ENCODE results near the gene KRT79. TPM values are rescaled to one million over a fixed set of nuclear protein-coding genes. Genes with fewer than 3 reads are reported as not detected.
A peak's percentile ranks its signal among the peaks of the same experiment; 100 is the strongest.

Gene KRT79
- polyA plus RNA-seq, 3 donors from 2014 or later = not detected

DNA sequence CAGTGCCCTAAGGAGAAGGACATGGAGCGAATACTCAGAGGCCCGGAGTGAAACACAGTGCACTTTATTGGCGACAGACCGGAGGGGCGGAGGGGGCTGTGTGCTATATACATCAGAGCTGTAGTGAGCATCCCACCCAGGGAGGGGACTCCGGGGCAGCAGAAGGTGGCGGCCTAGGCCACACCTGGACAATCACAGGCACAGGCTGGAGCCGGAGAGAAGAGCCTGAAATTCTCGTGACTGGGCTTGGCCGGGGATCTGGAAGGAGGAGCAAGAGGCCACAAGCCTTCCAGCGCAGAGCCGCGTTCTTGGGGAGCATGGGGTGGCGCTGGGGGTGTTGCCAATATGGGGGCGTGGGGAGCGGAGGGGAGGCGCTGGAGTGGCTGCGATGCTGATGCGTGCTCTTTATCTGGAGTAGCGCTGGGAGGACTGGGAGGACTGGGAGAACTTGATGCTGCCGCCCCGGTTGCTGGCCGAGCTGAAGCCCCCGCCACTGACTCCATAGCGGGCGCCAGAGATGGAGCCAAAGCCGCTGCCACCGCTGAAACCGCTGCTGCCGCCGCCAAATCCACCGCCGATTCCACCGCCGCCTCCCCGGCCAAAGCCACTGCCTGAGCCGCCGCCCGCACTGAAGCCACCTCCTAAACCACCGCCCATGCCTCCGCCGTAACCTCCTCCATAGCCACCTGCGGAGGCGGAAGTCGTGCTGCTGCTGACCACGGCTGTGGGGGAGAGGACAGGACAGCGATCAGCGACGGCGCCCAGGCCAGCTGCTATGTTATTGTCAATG lies 44.3 kb downstream of the KRT79 start:
- Mint-ChIP-seq H3K9me3 (no peaks in the 10 kb centered on the region), H3K27me3 (ENCODE audit: low read depth in 3 of 3) (peaks cover 10 to 19% (median 16%) of the 10 kb centered on the region in 3 donors), H3K27ac (no peak overlapping the region), H3K36me3 (peaks cover 0 to 6% (median 0%) of the 10 kb centered on the region in 3 donors), H3K4me1 (peaks cover 14 to 17% of the 10 kb centered on the region in 2 donors), H3K4me3 (peak overlapping the region in 1 of 5 donors; percentile 28)
- DNase-seq = no peak

DNA sequence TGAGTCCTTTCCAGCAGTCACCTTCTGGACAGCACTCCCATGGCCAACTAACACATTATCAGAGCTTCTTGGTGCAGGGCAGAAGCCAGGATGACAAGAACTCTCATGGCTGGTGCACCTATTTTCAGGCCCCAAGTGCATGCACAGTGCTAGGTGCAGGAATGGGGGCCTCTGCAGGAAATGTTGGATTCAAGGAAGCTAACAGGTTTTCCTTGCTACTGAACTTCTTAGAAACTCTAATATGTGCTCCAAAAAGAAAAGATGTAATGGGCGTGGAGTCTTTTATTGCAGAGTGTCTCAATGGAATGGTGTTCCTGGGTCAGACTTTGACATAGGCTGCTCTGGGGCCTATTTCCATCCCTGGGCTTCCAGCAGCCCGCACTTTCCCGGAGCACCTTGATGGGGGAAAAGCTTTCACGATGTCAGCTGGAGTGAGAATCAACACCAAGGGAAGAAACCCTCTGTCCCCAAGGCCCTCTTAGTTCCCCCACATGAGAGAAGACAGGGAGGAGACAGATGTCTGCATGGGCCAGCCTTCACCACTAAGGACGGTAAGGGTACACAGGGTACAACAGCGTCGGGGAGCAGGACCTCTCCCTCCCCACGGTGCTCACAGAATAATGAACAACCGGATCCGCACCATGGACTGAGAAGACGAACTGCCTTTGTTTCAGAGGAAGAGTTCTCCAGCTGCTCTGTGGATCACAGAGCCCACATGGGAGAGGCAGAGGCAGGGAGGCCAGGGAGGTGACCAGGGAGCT lies 45.1 kb downstream of the KRT79 start:
- Mint-ChIP-seq H3K27me3 (ENCODE audit: low read depth in 3 of 3) (peaks cover 13 to 19% (median 16%) of the 10 kb centered on the region in 3 donors), H3K9me3 (no peaks in the 10 kb centered on the region), H3K36me3 (peaks cover 0 to 1% (median 0%) of the 10 kb centered on the region in 3 donors), H3K4me1 (peaks cover 14 to 17% of the 10 kb centered on the region in 2 donors), H3K27ac (no peak overlapping the region), H3K4me3 (peak overlapping the region in 1 of 5 donors; percentile 28)
- no peak for DNase-seq

DNA sequence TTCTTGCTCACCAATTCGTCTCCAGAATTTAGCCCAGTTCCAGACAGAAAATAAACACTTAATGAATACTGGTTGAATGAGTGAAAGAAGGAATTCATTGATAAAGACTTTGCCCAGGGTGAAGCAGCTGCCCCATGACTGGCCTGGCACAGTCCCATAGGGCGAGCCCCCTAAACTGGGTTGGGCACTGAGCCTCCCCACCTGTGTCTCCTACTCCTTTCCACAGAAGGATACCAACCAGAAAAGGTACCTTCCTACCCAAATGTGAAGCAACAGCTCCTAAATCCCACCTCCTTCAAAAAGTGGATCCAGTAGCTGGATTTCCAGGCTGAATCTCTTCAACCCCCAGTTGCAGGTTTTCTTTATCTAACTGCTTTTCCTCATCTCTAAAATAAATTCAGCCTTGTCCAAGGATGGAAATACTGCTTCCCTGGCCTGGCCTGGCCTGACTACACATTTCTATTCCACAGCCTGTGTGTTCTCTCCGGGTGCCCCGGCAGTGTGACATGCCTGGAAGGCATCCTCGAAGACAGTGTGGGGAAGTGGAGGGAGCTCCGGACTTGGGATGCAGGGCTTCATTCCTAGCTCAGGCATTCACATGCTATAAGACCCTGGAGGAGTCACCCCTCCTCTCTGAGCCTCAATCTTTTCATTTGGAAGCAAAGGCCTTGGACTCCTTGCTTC lies 45.8 kb downstream of the KRT79 start:
- H3K4me3 Mint-ChIP-seq = no peak overlapping the region
- no peak overlapping the region for H3K27ac Mint-ChIP-seq
- no peak for DNase-seq
- no peaks in the 10 kb centered on the region for H3K9me3 Mint-ChIP-seq
- peaks cover 14 to 17% of the 10 kb centered on the region in 2 donors for H3K4me1 Mint-ChIP-seq
- peaks cover 14 to 19% (median 16%) of the 10 kb centered on the region in 3 donors for H3K27me3 Mint-ChIP-seq (ENCODE audit: low read depth in 3 of 3)
- H3K36me3 Mint-ChIP-seq = no peaks in the 10 kb centered on the region

DNA sequence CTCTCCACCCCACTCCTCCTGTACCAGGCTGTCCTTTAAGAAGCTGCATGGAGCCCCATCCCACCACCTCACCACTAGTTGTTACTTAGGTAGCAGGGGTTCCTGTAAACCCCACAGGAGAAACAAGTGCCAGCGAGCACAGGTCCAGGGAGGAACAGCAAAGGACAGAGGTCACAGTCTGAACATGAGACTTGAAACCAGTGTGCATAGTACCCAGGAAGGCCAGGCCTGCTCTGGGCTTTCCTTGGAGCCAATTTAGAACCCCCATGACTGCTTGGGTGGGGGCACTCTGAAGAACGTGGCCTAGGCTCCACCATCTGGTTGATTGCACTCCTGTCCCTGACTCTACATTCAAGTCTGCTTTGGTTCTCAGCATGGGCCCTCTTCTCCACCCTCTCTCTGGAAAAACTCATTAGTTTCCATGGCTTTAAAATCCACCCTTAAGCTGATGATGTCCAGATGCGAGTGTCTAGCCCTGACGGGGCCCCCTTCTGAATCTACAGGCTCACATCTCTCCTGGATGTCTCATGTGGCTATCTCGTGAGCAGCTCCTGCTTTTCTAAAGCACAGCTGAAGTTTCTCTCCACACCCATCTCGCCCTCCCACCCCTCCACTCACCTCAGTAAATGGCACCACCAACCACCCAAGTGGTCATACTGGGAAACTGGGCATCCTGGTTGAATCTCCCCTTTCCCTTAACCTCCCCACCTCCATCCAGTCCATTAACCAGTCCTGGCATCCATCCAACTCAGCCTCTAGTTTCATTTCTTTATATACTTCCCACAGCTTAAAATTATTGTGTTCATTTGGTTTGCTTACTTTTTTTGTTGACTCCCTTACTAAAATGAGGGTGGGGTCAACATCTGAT lies 46.6 kb downstream of the KRT79 start:
- DNase-seq = no peak
- peaks cover 14 to 19% (median 14%) of the 10 kb centered on the region in 3 donors for H3K27me3 Mint-ChIP-seq (ENCODE audit: low read depth in 3 of 3)
- H3K9me3 Mint-ChIP-seq = no peaks in the 10 kb centered on the region
- peaks cover 14 to 17% of the 10 kb centered on the region in 2 donors for H3K4me1 Mint-ChIP-seq
- H3K4me3 Mint-ChIP-seq = no peak overlapping the region
- no peaks in the 10 kb centered on the region for H3K36me3 Mint-ChIP-seq
- no peak overlapping the region for H3K27ac Mint-ChIP-seq

DNA sequence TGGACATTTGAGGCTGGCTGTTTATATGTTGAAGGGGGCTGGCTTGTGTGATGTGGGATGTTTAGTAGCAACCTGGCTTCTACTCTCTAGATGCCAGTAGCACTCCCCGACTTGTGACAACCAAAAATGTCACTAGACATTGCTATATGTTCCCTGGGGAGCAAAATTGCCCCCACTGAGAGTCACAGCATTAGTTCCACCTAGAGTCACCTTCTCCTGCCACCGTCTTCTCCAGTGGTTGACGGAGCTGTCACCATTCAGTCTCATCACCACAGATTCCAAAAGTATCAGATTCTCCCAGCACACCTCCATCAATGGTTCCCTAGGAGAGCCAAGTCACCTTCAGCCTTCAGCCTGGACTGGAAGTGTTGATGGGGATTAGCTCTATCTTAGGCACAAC lies 49.2 kb downstream of the KRT79 start:
- H3K9me3 Mint-ChIP-seq = no peaks in the 10 kb centered on the region

DNA sequence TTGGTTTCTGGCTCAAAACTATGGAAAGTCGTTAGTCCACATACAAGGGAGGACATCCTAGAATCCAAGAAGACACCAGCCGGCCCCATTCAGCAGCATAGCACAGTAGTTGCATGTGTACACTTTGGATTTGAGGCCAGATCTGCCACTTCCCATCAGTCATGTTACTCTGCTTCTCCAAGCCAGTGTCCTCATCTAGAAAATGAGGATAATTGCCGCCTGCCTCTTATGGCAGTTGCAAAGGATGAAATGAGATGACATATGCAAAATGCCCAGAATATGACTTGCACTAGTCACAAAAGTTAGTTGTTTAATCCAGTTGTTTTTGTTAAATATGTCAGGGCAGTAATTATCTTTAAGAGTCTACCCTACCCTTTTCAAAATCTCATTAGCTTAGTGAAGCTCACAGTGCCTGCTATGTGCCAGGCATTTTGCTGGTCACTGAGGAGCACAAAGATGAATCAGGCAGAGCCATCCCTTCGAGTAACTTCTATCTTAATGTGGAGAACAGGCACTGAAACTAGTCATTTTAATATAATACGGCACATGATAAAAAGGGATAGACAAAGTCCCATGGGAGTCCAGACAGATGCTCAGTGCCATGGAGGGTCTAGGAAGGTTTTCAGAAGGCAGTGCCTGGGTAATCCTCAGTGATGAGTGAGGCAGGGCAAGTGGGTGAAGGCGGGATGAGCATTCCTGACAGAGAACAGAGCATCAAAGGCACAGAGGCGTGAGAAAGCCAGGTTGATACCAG lies 50.4 kb downstream of the KRT79 start:
- Mint-ChIP-seq H3K27ac (no peak overlapping the region), H3K36me3 (no peaks in the 10 kb centered on the region), H3K4me1 (no peaks in the 10 kb centered on the region), H3K9me3 (no peaks in the 10 kb centered on the region), H3K27me3 (ENCODE audit: low read depth in 3 of 3) (peaks cover 5 to 14% (median 9%) of the 10 kb centered on the region in 3 donors), H3K4me3 (no peak overlapping the region)
- no peak for DNase-seq

More for the DNA sequence above, 49.2 kb downstream of the KRT79 start:
- Mint-ChIP-seq H3K27me3 (ENCODE audit: low read depth in 3 of 3) (peaks cover 9 to 15% (median 14%) of the 10 kb centered on the region in 3 donors), H3K4me3 (no peak overlapping the region), H3K4me1 (peaks cover 7 to 8% of the 10 kb centered on the region in 2 donors), H3K36me3 (no peaks in the 10 kb centered on the region), H3K27ac (no peak overlapping the region)
- no peak for DNase-seq

DNA sequence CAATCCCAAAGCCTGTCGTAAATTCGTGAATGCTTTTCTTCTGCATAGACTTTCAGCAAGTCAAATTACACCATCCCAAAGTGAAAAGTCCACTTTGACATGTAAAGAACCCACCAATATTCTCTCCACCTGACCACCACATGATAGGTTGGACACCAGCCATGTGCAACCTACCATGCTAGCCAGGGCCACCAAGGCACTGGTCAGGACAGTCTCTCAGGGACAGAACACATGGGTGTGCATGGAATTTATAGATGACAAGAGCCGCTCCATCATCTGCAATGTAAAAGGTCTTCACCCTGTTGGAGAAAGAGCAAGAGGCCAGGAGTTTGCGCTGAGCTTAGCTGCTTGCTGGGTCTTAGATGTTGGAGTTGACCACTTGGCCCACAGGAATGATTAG lies 51.6 kb downstream of the KRT79 start:
- Mint-ChIP-seq H3K27ac (no peak overlapping the region), H3K27me3 (ENCODE audit: low read depth in 3 of 3) (peaks cover 5 to 12% (median 6%) of the 10 kb centered on the region in 3 donors), H3K4me1 (no peaks in the 10 kb centered on the region), H3K36me3 (no peaks in the 10 kb centered on the region), H3K9me3 (no peaks in the 10 kb centered on the region), H3K4me3 (no peak overlapping the region)
- DNase-seq = no peak

DNA sequence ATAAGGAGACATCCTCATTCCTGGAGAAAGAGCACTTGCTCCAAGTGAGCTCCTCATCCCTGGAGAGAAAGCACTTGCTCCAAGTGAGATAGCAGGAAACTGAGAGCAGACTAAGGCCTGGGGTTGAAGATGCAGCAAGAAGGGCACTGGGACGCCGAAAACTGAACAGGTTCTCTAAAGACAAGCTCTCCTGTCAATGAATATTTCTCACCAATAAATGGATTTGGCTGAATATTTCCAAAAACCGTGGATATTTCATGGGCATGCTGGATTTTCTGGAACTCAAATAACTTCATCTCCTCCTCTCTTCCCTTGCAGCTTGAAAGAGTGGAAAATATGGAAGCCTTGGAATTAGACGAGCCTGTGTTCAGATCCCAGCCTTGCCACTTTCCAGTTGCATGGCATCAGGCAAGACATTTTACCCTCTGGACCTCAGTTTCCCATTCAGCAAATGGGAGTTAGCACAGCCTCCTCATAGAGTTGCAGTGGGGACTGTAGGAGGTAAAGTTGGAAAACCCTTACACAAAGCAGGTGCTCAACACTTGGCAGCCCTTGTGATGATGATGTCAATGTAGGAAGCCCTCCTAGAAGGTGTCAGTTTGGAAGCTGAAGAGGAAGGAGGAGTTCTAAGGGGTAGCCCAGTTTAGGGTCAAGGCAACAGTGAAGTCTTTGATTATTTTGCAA lies 52.6 kb downstream of the KRT79 start:
- Mint-ChIP-seq H3K4me3 (no peak overlapping the region), H3K36me3 (no peaks in the 10 kb centered on the region), H3K27me3 (ENCODE audit: low read depth in 3 of 3) (peaks cover 5 to 11% (median 9%) of the 10 kb centered on the region in 3 donors), H3K4me1 (no peaks in the 10 kb centered on the region), H3K9me3 (peaks cover 0 to 2% (median 0%) of the 10 kb centered on the region in 6 donors), H3K27ac (no peak overlapping the region)
- no peak for DNase-seq

DNA sequence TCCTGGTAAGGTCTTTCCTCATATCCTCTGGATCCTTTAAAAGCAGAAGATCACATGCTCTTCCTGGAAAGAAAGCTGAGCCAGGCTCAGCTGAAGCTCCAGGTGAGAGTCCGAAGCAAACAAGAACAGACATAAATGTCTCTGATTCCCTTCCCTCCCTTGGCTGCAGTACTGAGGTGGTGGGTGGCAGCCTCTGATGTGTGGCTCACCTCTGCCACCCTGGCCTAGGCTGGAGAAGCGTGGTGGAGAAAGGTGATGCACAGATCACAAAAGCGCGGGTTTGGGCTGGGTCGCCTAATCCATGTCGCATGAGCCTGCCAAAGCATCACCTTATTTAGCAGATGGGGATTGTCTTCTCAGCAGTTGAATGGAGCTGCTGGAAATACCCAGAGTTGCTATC lies 54.2 kb downstream of the KRT79 start:
- Mint-ChIP-seq H3K27me3 (ENCODE audit: low read depth in 3 of 3) (peaks cover under 1 to 9% (median 9%) of the 10 kb centered on the region in 3 donors), H3K9me3 (peaks cover 0 to 2% (median 0%) of the 10 kb centered on the region in 6 donors), H3K4me3 (no peak overlapping the region), H3K27ac (no peak overlapping the region), H3K4me1 (no peaks in the 10 kb centered on the region), H3K36me3 (no peaks in the 10 kb centered on the region)
- DNase-seq = no peak

DNA sequence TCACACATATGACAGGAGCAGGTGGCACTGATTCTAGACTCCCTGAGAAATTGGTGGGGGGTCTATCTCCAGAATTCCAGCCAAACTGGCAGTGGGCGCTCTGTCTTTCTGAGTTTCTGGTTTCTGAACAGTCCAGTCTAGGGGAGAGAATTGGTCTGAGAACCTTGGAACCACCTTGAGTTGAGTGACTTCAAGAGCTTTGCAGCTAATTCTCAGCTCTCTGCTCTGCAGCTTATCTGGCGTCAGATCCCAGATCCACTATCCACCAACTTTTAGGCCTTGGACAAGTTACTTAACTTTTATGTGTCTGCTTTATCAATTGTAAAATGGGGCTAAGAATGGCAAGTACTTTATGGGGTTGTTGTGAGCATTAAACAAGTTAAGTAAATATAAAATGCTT lies 55.3 kb downstream of the KRT79 start:
- peaks cover 0 to 9% (median 4%) of the 10 kb centered on the region in 3 donors for H3K27me3 Mint-ChIP-seq (ENCODE audit: low read depth in 3 of 3)
- no peak for DNase-seq
- H3K36me3 Mint-ChIP-seq = no peaks in the 10 kb centered on the region
- no peak overlapping the region for H3K4me3 Mint-ChIP-seq
- H3K4me1 Mint-ChIP-seq = no peaks in the 10 kb centered on the region
- no peak overlapping the region for H3K27ac Mint-ChIP-seq
- peaks cover 0 to 2% (median 0%) of the 10 kb centered on the region in 6 donors for H3K9me3 Mint-ChIP-seq

DNA sequence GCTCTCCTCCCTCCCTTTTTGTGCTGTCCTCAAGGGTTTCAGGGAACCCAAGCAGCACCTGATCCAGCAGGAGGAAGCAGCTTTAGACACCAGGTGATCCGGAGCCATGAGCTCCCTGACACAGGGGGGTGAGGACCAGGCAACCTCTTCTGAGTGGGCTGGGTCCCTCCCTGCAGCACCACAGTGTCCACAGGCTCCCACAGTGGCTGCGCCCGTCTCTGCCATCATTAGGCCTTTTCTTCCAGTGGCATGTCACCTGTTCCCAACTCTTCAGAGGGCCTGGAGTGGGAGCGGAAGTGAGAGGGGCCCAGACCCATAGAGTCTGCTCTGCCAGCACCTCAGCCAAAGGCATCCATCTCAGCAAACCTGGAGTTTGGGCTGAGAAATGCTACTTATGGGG lies 56.5 kb downstream of the KRT79 start:
- no peak for DNase-seq

DNA sequence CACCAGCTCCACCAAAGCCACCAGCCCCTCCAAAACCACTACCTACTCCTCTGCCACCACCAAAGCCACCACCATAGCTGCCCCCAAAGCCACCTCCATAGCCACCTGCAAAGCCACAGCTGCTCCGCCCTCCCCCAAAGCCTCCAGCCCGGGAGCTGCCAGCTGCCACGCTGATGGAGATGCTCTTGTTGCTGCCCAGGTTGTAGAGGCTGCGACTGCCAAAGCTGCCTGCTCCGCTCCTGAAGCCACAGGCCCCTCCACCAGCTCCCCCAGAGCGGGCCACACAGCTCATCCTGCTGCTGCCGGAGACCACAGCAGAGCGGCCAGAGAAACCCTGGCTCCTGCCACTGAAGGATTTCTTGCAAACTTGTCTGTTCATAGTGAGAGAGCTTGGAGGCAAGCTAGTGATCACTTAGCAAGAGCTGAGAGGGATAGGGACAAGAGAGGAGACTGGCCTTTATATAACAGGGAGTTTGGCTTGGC lies 57.2 kb downstream of the KRT79 start, which contains the start of gene KRT76:
Gene KRT76 (minus strand): TSS at position 433 of the 483 bp plus-strand sequence. CDS start 54 bp downstream, at position 379.
- H3K27ac Mint-ChIP-seq = peak within 1 kb of the TSS in 2 of 6 donors; percentile 23 to 61
- H3K27me3 Mint-ChIP-seq (ENCODE audit: low read depth in 3 of 3) = peaks cover 0 to 9% (median 4%) of the 10 kb centered on the region in 3 donors
- no peak within 1 kb of the TSS for H3K4me3 Mint-ChIP-seq
- H3K36me3 Mint-ChIP-seq = no peaks in the 10 kb centered on the region
- DNase-seq = no peak
- H3K9me3 Mint-ChIP-seq = peaks cover 0 to 4% (median 0%) of the 10 kb centered on the region in 6 donors
- H3K4me1 Mint-ChIP-seq = no peaks in the 10 kb centered on the region

More for the DNA sequence above, 56.5 kb downstream of the KRT79 start:
- peaks cover 0 to 9% (median 4%) of the 10 kb centered on the region in 3 donors for H3K27me3 Mint-ChIP-seq (ENCODE audit: low read depth in 3 of 3)
- H3K27ac Mint-ChIP-seq = peak overlapping the region in 1 of 6 donors; percentile 61
- no peaks in the 10 kb centered on the region for H3K36me3 Mint-ChIP-seq
- no peaks in the 10 kb centered on the region for H3K4me1 Mint-ChIP-seq
- no peak overlapping the region for H3K4me3 Mint-ChIP-seq
- peaks cover 0 to 4% (median 0%) of the 10 kb centered on the region in 6 donors for H3K9me3 Mint-ChIP-seq

Data from immature natural killer cell (primary cell).